ENCODE data around the gene RNF214. TPM values are rescaled to one million over a fixed set of nuclear protein-coding genes. Genes with fewer than 3 reads are reported as not detected.

The RNF214 gene
- total and polyA plus RNA-seq, 10 of the 15 experiments (the other 5 are each of a cell fraction or from before 2014, with no cell fraction given), result 4.8 to 16.8 (median 10.5) TPM

DNA sequence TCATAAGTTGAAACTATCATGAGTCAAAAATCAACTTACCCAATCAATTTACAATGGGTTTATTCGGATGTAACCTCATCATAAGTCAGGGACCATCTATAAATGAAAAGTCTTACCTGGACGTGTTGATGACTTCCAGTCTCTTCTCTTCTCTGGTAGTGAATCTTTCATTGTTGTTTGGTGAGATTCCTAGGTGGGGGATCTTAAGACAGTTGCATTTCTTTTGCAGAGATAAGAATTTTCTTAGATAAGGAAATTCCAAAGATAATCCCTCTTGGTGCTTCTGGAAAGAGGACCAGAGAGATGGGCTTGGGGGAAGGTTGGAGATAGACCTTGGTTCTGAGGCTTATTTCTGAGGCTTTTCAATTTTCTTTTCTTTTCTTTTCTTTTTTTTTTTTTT lies 37.4 kb downstream of the RNF214 start (continued):
- TF ChIP-seq, protein P1, sequence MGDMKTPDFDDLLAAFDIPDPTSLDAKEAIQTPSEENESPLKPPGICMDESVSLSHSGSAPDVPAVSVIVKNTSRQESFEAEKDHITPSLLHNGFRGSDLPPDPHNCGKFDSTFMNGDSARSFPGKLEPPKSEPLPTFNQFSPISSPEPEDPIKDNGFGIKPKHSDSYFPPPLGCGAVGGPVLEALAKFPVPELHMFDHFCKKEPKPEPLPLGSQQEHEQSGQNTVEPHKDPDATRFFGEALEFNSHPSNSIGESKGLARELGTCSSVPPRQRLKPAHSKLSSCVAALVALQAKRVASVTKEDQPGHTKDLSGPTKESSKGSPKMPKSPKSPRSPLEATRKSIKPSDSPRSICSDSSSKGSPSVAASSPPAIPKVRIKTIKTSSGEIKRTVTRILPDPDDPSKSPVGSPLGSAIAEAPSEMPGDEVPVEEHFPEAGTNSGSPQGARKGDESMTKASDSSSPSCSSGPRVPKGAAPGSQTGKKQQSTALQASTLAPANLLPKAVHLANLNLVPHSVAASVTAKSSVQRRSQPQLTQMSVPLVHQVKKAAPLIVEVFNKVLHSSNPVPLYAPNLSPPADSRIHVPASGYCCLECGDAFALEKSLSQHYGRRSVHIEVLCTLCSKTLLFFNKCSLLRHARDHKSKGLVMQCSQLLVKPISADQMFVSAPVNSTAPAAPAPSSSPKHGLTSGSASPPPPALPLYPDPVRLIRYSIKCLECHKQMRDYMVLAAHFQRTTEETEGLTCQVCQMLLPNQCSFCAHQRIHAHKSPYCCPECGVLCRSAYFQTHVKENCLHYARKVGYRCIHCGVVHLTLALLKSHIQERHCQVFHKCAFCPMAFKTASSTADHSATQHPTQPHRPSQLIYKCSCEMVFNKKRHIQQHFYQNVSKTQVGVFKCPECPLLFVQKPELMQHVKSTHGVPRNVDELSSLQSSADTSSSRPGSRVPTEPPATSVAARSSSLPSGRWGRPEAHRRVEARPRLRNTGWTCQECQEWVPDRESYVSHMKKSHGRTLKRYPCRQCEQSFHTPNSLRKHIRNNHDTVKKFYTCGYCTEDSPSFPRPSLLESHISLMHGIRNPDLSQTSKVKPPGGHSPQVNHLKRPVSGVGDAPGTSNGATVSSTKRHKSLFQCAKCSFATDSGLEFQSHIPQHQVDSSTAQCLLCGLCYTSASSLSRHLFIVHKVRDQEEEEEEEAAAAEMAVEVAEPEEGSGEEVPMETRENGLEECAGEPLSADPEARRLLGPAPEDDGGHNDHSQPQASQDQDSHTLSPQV (IDR thresholded peaks at IDR 0.05), result no peak
- TF ChIP-seq, protein P2, sequence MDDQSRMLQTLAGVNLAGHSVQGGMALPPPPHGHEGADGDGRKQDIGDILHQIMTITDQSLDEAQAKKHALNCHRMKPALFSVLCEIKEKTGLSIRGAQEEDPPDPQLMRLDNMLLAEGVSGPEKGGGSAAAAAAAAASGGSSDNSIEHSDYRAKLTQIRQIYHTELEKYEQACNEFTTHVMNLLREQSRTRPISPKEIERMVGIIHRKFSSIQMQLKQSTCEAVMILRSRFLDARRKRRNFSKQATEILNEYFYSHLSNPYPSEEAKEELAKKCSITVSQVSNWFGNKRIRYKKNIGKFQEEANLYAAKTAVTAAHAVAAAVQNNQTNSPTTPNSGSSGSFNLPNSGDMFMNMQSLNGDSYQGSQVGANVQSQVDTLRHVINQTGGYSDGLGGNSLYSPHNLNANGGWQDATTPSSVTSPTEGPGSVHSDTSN (IDR thresholded peaks at IDR 0.05; ENCODE audit: insufficient replicate concordance, low read depth, low read length), result no peak
- no peak for TF ChIP-seq MTA2 (IDR thresholded peaks at IDR 0.05; ENCODE audit: low read depth)
- TF ChIP-seq, protein P3, sequence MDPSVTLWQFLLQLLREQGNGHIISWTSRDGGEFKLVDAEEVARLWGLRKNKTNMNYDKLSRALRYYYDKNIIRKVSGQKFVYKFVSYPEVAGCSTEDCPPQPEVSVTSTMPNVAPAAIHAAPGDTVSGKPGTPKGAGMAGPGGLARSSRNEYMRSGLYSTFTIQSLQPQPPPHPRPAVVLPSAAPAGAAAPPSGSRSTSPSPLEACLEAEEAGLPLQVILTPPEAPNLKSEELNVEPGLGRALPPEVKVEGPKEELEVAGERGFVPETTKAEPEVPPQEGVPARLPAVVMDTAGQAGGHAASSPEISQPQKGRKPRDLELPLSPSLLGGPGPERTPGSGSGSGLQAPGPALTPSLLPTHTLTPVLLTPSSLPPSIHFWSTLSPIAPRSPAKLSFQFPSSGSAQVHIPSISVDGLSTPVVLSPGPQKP (IDR thresholded peaks at IDR 0.05; ENCODE audit: low read depth, low read length), result no peak

DNA sequence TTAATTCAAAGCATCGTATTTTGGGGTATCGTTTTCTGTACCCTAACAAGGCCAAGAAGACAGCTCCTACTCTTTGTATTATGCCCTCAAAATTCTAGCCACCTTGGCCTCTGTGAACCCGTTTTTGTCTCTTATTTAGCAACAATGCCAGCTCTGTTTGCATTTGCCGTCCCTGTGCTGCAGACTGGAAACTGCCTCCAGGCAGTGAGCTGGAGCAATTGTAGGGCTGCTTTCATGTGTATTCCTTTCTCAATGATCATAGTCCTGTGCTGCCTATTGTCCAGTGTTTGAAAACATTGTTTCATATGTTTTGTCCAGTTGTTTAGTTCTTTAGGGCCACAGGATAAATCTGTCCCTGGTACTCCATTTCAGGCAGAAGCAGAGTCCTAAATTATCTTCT lies 38.7 kb downstream of the RNF214 start:
- ChIA-PET SMC1A (ENCODE audit: uncharacterized antibody, unreplicated experiment) (no interaction called here), CTCF (no interaction called here)
- intact Hi-C loops (cut with micrococcal nuclease; ENCODE audit: unreplicated experiment), result no loop called here
- TF ChIP-seq, protein P3 (IDR thresholded peaks at IDR 0.05; ENCODE audit: low read depth, low read length), result no peak
- TF ChIP-seq ZNF24 (IDR thresholded peaks at IDR 0.05), result no peak
- TF ChIP-seq RFX5 (IDR thresholded peaks at IDR 0.05; ENCODE audit: low read depth, low read length), result no peak
- no peak for TF ChIP-seq NFIC (IDR thresholded peaks at IDR 0.05; ENCODE audit: low read depth, low read length)
- no peak for TF ChIP-seq GABPA (IDR thresholded peaks at IDR 0.05; ENCODE audit: low read depth)
- TF ChIP-seq ESRRA (IDR thresholded peaks at IDR 0.05; ENCODE audit: low read length), result no peak
- TF ChIP-seq, protein P4, sequence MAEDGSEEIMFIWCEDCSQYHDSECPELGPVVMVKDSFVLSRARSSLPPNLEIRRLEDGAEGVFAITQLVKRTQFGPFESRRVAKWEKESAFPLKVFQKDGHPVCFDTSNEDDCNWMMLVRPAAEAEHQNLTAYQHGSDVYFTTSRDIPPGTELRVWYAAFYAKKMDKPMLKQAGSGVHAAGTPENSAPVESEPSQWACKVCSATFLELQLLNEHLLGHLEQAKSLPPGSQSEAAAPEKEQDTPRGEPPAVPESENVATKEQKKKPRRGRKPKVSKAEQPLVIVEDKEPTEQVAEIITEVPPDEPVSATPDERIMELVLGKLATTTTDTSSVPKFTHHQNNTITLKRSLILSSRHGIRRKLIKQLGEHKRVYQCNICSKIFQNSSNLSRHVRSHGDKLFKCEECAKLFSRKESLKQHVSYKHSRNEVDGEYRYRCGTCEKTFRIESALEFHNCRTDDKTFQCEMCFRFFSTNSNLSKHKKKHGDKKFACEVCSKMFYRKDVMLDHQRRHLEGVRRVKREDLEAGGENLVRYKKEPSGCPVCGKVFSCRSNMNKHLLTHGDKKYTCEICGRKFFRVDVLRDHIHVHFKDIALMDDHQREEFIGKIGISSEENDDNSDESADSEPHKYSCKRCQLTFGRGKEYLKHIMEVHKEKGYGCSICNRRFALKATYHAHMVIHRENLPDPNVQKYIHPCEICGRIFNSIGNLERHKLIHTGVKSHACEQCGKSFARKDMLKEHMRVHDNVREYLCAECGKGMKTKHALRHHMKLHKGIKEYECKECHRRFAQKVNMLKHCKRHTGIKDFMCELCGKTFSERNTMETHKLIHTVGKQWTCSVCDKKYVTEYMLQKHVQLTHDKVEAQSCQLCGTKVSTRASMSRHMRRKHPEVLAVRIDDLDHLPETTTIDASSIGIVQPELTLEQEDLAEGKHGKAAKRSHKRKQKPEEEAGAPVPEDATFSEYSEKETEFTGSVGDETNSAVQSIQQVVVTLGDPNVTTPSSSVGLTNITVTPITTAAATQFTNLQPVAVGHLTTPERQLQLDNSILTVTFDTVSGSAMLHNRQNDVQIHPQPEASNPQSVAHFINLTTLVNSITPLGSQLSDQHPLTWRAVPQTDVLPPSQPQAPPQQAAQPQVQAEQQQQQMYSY (CRISPR knock-in tag; IDR thresholded peaks at IDR 0.05), result no peak
- no peak for TF ChIP-seq CHD4 (IDR thresholded peaks at IDR 0.05)

More for the DNA sequence above, 38.7 kb downstream of the RNF214 start:
- BruUV-seq (replicated peaks), result no TSS peak
- Histone ChIP-seq H3K9me3 (replicated peaks; ENCODE audit: control insufficient read depth, insufficient read depth, low read length) (no peaks in the 10 kb centered on the region), H3K4me1 (ENCODE audit: control insufficient read depth, insufficient read depth, low read length) (no peaks in the 10 kb centered on the region), H3K79me2 (ENCODE audit: control insufficient read depth, insufficient read depth, low read length) (no peaks in the 10 kb centered on the region), H3K9ac (ENCODE audit: control insufficient read depth, insufficient read depth, low read length) (no peak overlapping the region), H3K27ac (ENCODE audit: control insufficient read depth, insufficient read depth) (no peak overlapping the region), H3K4me2 (ENCODE audit: control insufficient read depth, insufficient read depth) (no peak overlapping the region), H3K36me3 (ENCODE audit: control insufficient read depth in 2 of 2, insufficient read depth in 2 of 2, low read length in 1 of 2) (no peaks in the 10 kb centered on the region; a peak in 1 of 4 replicates), H3K4me3 (no peak overlapping the region), H4K20me1 (ENCODE audit: control insufficient read depth, insufficient read depth) (no peaks in the 10 kb centered on the region), H3K27me3 (replicated peaks in 1 of 2; ENCODE audit: control insufficient read depth in 2 of 2, insufficient read depth in 2 of 2, low read length in 1 of 2) (no peaks in the 10 kb centered on the region), H2AFZ (ENCODE audit: control insufficient read depth, low read depth, low read length) (no peak overlapping the region)
- ATAC-seq, result no peak
- 98% methylated on average over 4 of the region's 4 CpGs for WGBS (ENCODE audit: insufficient coverage, insufficient replicate concordance, low lambda C conversion rate, missing lambda C conversion rate)
- ChIA-PET RAD21 (ENCODE audit: unreplicated experiment) (no interaction called here), POLR2A (no interaction called here)
- FAIRE-seq, result no peak
- no peak for DNase-seq (ENCODE audit: low read depth, low spot score)
- in situ Hi-C loops (cut with MboI), result no loop called here
